B cell (primary cell): ENCODE measurements around the gene ADAMTSL1.

Experiments used
- EZH2 ChIP-seq: IDR thresholded peaks from 2 replicates; pipeline ENCODE4 v1.6.1; 2012; ENCODE audit warnings: borderline replicate concordance, low read depth, mild to moderate bottlenecking, moderate library complexity, low read length; ENCODE audit not compliant: insufficient read depth, poor library complexity, severe bottlenecking
- TF ChIP-seq, protein P1 (sequence below): fragments of 200-600 bp; IDR thresholded peaks from one replicate; pipeline ENCODE4 v1.8.0; 2022; ENCODE audit warnings: antibody characterized with exemption, mild to moderate bottlenecking

DNA sequence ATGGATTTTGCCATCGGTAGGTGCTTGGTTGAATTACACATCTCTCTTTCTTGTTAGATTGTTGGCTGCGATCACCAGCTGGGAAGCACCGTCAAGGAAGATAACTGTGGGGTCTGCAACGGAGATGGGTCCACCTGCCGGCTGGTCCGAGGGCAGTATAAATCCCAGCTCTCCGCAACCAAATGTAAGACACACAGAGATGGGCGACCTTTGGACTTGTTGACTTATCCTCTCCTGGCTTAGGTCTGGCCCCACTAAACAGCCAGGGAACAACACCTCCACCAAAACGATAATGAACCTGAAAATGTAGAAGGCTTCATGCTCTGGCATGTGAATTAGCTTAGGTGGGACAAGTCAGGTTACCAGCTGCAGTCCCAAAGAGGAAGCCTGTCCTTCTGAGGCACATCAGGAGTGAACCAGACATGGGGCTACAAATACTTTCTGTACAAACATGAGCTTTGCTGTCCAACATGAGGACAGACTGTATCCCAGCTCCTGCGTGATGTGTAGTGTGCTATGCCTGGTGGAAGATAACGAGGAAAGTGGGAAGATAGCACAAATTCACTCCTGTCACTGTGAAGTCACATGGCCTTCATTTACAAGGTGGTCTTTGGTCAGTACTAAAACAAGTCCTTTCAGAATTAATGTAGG is 148.4 kb downstream of the ADAMTSL1 start:
- TF ChIP-seq, protein P1, sequence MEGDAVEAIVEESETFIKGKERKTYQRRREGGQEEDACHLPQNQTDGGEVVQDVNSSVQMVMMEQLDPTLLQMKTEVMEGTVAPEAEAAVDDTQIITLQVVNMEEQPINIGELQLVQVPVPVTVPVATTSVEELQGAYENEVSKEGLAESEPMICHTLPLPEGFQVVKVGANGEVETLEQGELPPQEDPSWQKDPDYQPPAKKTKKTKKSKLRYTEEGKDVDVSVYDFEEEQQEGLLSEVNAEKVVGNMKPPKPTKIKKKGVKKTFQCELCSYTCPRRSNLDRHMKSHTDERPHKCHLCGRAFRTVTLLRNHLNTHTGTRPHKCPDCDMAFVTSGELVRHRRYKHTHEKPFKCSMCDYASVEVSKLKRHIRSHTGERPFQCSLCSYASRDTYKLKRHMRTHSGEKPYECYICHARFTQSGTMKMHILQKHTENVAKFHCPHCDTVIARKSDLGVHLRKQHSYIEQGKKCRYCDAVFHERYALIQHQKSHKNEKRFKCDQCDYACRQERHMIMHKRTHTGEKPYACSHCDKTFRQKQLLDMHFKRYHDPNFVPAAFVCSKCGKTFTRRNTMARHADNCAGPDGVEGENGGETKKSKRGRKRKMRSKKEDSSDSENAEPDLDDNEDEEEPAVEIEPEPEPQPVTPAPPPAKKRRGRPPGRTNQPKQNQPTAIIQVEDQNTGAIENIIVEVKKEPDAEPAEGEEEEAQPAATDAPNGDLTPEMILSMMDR: no peak
- TF ChIP-seq EZH2: no peak
